GM19193 (cell line): Measurements from ENCODE around the gene CDH20.

Experiments used
- POLR2A ChIP-seq: IDR thresholded peaks from 4 replicates; pipeline ENCODE4 v1.6.1; 2011; ENCODE audit not compliant: insufficient read depth, insufficient read length; ENCODE audit errors: extremely low read depth

Gene CDH20

DNA sequence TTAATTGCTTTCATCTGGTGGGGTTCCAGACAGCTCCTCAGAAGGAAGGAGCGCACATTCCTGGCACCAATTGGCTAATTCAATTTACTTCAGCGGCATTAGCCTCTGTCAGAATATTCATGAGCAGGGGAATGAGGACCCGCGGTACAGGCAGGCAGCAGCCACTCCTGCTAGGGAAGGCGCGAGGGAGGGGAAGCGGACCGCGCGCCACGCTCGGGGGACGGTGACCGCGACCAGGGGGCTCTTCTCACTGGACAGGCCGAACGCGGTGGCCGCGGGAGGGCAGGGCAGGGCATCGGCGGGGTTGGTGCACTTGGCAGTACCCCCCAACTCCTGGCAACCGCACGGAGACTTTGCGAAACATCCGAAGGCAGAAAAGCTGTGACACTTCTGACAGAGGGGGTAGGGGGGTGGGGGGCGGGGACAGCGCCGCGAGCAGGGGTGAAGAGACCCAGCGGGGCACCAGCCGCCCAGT, at the start of gene CDH20:
CDH20 (plus strand) TSS at position 160 of the 475 bp plus-strand sequence.
- no peak for TF ChIP-seq POLR2A

DNA sequence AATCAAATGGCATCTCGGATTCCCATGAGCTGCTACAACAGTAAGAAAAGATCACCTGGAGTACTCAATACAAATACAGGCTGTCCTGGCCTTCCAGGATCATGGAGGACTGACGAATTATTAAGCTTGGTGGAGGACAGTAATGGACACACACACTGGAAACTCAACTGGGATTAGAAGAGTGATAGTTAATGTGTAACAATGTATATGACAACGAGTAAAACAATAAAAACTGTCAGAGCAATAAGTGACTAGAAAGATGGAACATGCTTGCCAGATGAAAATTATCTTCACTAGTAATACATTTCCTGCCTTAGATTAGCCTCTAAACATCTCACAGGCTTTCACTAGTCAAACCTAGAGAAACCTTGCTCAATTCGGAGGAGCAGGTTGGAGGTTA, 49.2 kb upstream of the CDH20 start:
- no peak for TF ChIP-seq POLR2A

DNA sequence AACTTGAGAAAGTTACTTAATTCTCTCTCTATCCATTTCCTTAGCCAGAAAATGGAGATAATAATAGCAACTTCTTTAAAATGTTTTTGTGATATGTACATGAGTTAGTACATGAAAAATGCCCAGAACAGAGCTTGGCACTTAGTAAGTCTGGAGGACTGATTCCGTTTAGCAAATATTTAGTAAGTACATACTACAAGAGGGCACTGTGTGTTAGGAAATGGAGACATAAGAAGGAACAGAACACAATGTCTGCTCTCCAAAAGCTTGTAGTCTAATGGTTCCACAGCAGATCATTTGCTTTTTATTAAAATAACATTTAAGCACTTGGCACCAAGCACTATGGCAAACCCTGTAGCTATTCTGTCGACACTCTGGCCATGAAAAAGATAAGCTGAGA, 47.5 kb upstream of the CDH20 start:
- no peak for TF ChIP-seq POLR2A

DNA sequence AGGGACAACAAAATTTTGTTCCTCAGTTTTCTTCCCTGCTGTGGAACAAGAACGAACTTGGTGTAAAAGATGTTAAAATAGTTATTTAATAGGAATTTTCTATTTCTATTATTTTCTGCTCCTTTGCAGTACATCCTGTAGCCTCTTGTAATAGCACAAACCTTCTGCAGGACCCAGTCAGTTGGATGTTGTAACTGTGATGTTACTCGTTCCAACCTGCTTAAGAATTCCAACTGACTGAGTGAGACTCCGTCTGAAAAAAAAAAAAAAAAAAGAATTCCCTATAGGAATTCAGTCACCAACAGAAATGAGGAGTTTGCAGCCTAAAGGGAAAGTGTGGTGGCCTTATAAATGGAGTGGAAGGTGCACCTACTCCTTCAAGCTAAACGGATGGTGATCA, 46.4 kb upstream of the CDH20 start:
- TF ChIP-seq POLR2A, result no peak

DNA sequence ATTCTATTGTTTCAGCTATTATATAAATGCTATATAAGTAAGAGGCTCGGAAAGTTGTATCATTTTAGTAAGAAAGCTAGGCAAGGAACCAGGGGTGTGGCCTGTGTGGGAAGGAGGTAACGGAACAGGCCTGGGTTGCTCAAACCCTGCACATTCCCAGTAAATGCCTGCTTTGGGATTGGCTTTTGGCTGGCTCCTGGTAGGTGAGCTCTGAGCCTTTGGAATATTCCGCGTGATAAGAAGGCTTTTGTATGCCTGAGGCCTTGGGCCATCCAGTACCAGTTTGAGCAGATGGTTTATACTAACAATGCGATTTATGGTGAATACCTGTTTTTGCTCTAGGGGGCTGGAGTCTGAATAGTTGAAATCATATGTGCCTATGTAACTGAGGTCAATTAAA, 42.6 kb upstream of the CDH20 start:
- no peak for TF ChIP-seq POLR2A

DNA sequence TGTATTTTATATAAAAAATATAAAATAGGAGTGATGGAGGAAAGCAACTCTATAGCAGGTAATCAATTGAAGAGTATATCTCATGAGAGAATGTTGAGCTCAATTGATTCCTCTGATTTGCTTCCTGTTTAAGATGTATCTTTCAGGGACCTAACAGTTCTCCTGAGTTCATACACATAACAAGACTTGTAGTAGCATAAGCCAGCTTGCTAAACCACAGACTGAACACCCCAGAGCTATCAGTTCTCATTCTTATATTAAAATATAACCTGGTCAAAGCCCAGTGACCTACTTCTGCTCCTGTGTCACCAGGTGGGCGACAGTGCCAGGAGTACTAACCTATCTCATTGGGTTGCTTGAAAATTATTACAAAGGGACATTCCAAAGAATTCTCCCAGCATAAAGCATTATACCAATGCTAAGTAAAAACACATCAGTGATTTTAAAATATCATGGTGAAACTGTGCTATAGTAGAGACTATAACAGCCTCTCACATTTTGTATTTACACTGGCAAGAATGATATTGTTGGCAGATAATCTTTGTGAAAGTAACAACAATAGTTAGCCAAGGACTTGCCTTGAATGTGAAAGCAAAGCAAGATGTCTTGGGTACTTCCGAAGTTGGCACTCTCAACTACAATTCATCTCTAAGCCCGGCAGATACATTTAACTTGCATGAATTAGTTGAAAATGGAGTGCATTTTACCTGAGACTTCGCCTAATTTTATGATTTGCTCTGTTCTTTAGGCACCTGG, 40.8 kb upstream of the CDH20 start:
- TF ChIP-seq POLR2A, result no peak

DNA sequence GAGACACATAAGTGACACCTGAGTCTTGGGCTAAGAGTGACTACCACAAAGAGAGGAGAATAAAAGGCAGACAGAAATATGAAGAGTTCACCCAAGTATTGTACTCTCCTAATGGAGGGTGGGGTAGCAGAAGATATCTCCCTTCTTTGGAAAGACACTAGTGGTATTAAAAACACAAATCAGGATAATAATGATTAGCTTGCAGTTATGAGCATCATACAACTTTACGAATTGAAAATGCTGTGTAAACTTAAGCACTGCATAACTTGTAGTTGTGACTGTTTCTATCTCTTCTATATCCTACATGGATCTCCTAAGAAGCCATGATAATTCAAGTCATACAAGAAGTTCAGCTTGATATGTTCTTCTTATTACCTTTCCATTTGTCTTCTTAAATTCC, 38.1 kb upstream of the CDH20 start:
- no peak for TF ChIP-seq POLR2A

DNA sequence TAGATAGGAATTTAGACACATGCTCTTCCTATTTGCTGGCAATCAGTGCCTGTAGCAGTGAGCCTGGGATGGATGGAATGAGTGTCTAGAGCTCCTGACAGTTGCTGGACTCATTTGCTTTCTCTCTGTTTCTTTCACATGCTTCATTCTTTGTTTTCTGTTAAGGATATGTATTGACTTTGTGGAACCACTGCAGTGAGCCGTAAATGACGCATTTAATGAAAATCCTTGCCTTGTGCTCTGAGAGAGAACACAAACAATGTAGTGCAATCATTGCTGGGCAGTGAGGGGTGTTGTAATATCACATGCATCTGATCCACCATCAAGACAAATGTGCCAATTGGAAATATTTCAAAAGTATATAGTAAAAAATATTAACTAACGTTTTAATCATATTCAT, 25.2 kb upstream of the CDH20 start:
- no peak for TF ChIP-seq POLR2A

DNA sequence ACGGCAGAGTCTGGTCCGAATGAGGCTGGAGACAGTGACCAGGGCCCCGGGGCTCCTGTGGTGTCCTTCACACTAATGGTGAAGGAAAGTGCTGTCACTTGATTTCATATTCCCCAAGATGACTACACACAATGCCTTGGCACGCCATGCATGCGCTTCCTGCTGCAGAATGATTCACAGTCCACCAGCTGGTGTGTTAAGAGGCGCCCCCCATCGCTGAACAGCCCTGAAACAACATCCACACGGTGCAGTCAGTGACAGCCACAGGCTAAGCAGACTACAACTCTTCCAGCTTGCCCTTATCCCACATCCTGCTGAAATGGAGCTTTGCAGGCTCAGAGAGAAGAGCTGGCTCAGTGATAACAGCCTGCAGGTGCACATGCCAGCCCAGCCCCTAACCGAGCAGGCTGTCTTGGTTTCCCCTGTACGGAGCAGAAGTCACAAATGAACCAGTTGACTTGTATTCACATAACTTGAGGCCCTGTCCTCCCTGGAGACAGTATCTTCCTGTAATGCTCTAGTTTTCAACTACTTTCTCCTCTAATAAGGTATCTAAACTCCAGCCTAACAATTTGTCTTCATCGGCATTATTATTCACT, 24.3 kb upstream of the CDH20 start:
- TF ChIP-seq POLR2A, result no peak

DNA sequence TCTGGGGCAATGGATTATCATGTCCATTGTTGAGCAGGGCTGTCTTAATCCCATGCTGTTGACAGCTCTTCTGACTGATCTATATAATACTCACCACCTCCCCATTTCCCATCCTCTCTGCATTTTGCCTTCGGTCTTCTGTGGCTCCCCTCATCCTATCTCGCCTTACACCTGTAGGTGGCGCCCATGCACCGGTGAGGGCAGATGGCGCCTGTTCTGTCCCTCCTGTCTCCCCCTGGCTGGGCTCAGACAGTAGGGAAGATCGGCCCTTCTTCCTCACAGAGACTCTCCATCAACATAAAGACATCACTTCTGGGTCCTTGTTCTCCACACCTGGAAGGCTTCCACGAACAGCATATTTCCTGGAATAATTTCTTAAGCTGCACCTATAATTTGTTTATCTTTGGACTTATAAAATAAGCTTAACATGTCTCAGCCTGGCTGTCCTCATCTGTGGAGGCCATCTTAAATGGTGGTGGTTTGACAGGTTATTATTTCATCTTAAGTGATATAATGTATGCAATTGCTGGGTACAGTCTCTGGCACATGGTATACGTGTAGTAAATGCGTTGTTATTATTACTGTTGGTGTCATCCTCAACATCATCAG, 10.9 kb upstream of the CDH20 start:
- no peak for TF ChIP-seq POLR2A

DNA sequence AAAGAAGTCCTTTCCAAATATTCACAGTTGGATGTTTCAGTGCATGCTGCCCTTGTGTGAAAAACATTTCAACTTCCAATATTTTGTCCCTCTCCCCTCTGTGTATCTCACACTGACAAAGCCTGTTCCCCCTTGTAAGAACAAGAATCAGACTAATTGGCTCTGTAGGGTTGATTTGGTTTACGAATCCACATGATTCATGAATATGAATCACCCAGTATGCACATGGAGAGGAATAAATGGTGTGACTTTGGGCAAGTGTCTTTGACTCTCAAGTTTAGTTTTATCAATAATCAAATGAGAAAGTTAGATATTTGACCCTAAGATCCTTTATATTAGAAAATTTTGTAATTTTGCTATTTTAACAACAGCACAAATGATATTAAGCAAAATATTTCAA, 9.3 kb upstream of the CDH20 start:
- no peak for TF ChIP-seq POLR2A

DNA sequence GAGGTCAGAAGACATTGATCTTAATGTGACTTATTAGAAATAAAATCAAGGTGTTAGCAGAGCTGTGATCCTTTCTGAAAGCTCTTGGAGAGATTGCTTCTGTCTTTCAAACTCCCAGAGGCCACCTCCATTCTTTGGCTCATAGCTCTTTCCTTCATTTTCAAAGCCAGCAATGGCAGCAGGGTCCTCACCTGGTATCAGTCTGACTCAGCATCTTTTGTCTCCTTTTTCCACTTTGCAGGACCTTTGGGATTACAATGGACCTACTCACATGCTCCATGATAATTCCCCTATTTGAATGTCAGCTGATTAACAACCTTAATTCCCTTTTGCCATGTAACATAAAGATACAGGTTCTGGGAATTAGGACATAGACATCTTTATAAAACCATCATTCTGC, 6.8 kb upstream of the CDH20 start:
- TF ChIP-seq POLR2A, result no peak

DNA sequence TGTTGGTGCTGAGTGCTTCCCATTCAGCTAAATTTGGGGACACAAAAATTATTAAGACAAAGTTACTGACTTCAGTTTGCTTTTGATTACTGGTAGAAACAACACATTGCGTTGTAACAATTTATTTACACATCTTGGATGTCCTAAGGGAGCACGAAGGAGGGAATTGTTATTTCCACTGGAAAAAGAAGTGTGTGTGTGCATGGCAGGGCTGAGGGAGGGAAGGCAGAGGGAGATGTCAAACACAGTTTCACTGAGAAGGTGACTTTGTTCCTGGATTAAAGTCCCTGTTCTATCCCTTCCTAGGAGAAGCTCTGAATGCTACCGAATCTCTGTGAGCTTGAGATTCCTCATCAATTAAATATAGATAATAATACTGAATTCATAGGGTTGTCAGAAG, 3.8 kb upstream of the CDH20 start:
- no peak for TF ChIP-seq POLR2A

DNA sequence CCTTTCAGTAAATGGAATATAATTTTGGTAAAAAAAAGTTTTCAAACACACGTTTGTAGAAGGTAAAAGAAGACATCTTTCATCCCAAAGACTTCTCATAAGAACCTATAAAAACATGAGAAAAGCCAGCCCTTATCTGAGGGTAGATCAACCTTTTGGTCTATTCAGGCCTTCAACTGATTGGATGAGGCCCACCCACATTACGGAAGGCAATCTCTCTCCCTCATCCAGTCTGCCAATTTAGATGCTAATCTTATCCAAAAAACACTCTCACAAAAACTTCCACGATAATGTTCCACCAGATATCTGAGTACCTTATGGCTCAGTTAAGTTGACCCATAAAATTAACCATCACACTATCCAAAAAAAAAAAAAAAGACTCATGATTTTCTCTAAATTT, 2.2 kb upstream of the CDH20 start:
- no peak for TF ChIP-seq POLR2A

DNA sequence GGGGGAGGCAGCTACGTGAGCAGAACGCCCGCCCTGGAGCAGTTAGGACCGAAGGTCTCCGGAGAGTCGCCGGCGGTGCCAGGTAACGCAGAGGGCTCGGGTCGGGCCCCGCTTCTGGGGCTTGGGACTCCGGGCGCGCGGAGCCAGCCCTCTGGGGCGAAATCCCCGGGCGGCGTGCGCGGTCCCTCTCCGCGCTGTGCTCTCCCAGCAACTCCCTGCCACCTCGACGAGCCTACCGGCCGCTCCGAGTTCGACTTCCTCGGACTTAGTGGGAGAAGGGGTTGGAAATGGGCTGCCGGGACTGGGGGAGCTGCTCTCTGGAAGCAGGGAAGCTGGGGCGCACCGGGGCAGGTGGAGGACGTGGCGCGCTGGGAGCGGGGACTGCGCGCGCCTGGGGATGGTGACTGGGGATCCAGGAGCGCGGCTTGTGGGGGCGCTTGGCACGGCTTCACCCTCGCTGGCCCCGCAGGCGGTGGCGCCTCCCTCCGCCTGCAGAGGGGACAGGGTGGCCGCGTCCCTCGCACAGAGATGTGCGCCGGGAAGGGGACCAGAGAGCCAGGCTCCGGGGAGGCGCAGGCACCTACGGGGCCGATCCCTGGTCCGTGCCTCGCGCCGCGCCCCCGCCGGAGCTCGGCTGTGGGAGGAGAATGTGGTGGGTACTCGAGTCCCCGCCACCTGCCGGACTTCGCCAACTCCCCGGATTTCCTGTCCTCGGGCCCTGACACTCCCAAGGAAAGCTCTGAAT, 688 bp downstream of the CDH20 start:
- TF ChIP-seq POLR2A, result no peak
